HCT116 (cell line): ENCODE data around the gene SMAP2. TPM values are rescaled to one million over a fixed set of nuclear protein-coding genes. Genes with fewer than 3 reads are reported as not detected.
"Not testable (repeated sequence)": the region's sequence is repeated elsewhere in the genome, so short reads cannot be mapped to it uniquely, and the experiment has no call there.

Experiments used
- ATAC-seq: fragments of 200-7000 bp; cut with Tn5 transposase; 2 replicates; pipeline ENCODE4 v1.9.1; 2020; ENCODE audit warnings: mild to moderate bottlenecking, moderate library complexity
- BruUV-seq: library from RNA; stranded (reverse); fragments of 400-500 nt; replicated peaks from 2 replicates; lab custom pipeline; 2021; lab: Mats Ljungman, UMichigan
- CTCF ChIA-PET: fragments of 300-600 bp; sonication (Branson Sonifier 250); formaldehyde crosslinking; loops from one replicate; lab custom pipeline; 2021; ENCODE audit warnings: antibody characterized with exemption; lab: Charles Lee
- POLR2A ChIA-PET: fragments of 300-600, 350-600 bp; sonication (Branson Sonifier 250); formaldehyde crosslinking; loops from one replicate; lab custom pipeline; 2021; ENCODE audit warnings: antibody characterized with exemption; lab: Charles Lee
- RAD21 ChIA-PET, 2 experiments: fragments of 300-600 bp; sonication (Branson Sonifier 250); formaldehyde crosslinking; loops; one replicate each; lab custom pipeline; 2023; ENCODE audit warnings: low total read pairs in 2 of 2; ENCODE audit not compliant: uncharacterized antibody in 2 of 2, unreplicated experiment in 2 of 2, low non-redundant PET in 1 of 2; lab: Charles Lee
- DNase-seq: peaks from one replicate; pipeline ENCODE4 v3.0.0-alpha.2; 2010; ENCODE audit warnings: low read depth, low spot score
- H2AFZ ChIP-seq: fragments of 200-600 bp; shearing (Covaris generic), sonication (generic); 2 replicates; pipeline ENCODE4 v1.6.1; 2017; ENCODE audit warnings: low read depth, mixed run types, mixed read lengths, antibody characterized with exemption, low read length; ENCODE audit not compliant: poor library complexity, severe bottlenecking
- H3K27ac ChIP-seq: 2 replicates; pipeline ENCODE4 v1.5.1; 2012; ENCODE audit warnings: low read depth, low read length
- H3K27me3 ChIP-seq: fragments of 200-600 bp; sonication (generic); 2 replicates; pipeline ENCODE4 v1.6.1; 2016; ENCODE audit warnings: mixed run types, low read length, mixed read lengths; ENCODE audit not compliant: insufficient read depth
- H3K36me3 ChIP-seq, 2 experiments: fragments of 200-500 bp in 1 of 2; fragments of 200-600 bp in 1 of 2; sonication (Bioruptor generic) in 1 of 2; sonication (generic) in 1 of 2; 2 replicates each; pipeline versions ENCODE4 v1.5.1 to v1.6.1; 2014 to 2016; ENCODE audit warnings: low read length in 2 of 2, inconsistent platforms in 1 of 2, mixed read lengths in 1 of 2, mixed run types in 1 of 2; ENCODE audit not compliant: insufficient read depth in 2 of 2, control insufficient read depth in 1 of 2
- H3K4me1 ChIP-seq, 2 experiments: fragments of 200-600 bp in 1 of 2; sonication (generic) in 1 of 2; 2 replicates each; pipeline versions ENCODE4 v1.5.1 to v1.6.1; 2012 to 2017; ENCODE audit warnings: low read length in 2 of 2, inconsistent platforms in 1 of 2, mild to moderate bottlenecking in 1 of 2, mixed read lengths in 1 of 2, mixed run types in 1 of 2, moderate library complexity in 1 of 2; ENCODE audit not compliant: insufficient read depth in 2 of 2, control insufficient read depth in 1 of 2
- H3K4me2 ChIP-seq: fragments of 200-600 bp; sonication (generic); 2 replicates; pipeline ENCODE4 v1.6.1; 2017; ENCODE audit warnings: mixed run types, low read length, mixed read lengths
- H3K4me3 ChIP-seq, 2 experiments: fragments of 200-600 bp in 1 of 2; sonication (generic) in 1 of 2; replicated peaks in 1 of 2; 2 replicates each; pipeline ENCODE4 v1.5.1; 2011 to 2016; ENCODE audit warnings: low read length in 2 of 2, control low read depth in 1 of 2, low read depth in 1 of 2, mild to moderate bottlenecking in 1 of 2, mixed read lengths in 1 of 2, mixed run types in 1 of 2
- H3K79me2 ChIP-seq: fragments of 200-600 bp; sonication (generic); 2 replicates; pipeline ENCODE4 v1.6.1; 2017; ENCODE audit warnings: mild to moderate bottlenecking, mixed run types, low read length, moderate library complexity, mixed read lengths; ENCODE audit not compliant: insufficient read depth
- H3K9ac ChIP-seq: fragments of 200-600 bp; sonication (generic); 2 replicates; pipeline ENCODE4 v1.6.1; 2016; ENCODE audit warnings: low read length, mixed read lengths
- H3K9me2 ChIP-seq: fragments of 200-600 bp; sonication (generic), shearing (Covaris generic); 2 replicates; pipeline ENCODE4 v1.6.1; 2017; ENCODE audit warnings: mixed run types, mild to moderate bottlenecking, moderate library complexity; ENCODE audit not compliant: insufficient read depth
- H3K9me3 ChIP-seq, 2 experiments: fragments of 200-500 bp in 1 of 2; fragments of 200-600 bp in 1 of 2; sonication (Bioruptor generic) in 1 of 2; sonication (generic) in 1 of 2; 2 replicates each; pipeline ENCODE4 v1.6.1; 2014 to 2017; ENCODE audit warnings: low read length in 2 of 2, mixed read lengths in 2 of 2, inconsistent platforms in 1 of 2, low read depth in 1 of 2, mild to moderate bottlenecking in 1 of 2, mixed run types in 1 of 2, moderate library complexity in 1 of 2; ENCODE audit not compliant: control insufficient read depth in 1 of 2, insufficient read depth in 1 of 2
- H4K20me1 ChIP-seq: fragments of 200-600 bp; sonication (generic), shearing (Covaris generic); 2 replicates; pipeline ENCODE4 v1.6.1; 2017; ENCODE audit warnings: mixed run types, mild to moderate bottlenecking, moderate library complexity; ENCODE audit not compliant: insufficient read depth
- EGR1 ChIP-seq: IDR thresholded peaks from 2 replicates; pipeline ENCODE4 v1.6.1; 2012; ENCODE audit warnings: low read depth
- ELF1 ChIP-seq: IDR thresholded peaks from 2 replicates; pipeline ENCODE4 v1.6.1; 2012; ENCODE audit warnings: low read depth, borderline replicate concordance
- EZH2 ChIP-seq: fragments of 200-600 bp; sonication (generic); IDR thresholded peaks from 2 replicates; pipeline ENCODE4 v1.6.1; 2017; ENCODE audit warnings: antibody characterized with exemption, mixed run types
- FOSL1 ChIP-seq: IDR thresholded peaks from 2 replicates; pipeline ENCODE4 v1.6.1; 2012; ENCODE audit warnings: low read depth
- JUND ChIP-seq: IDR thresholded peaks from 2 replicates; pipeline ENCODE4 v1.6.1; 2012
- POLR2A ChIP-seq: IDR thresholded peaks from 2 replicates; pipeline ENCODE4 v1.7.0; 2011; ENCODE audit warnings: borderline replicate concordance; ENCODE audit not compliant: insufficient read depth, insufficient read length; ENCODE audit errors: extremely low read depth
- POLR2AphosphoS5 ChIP-seq: IDR thresholded peaks from 2 replicates; pipeline ENCODE4 v1.6.1; 2011; ENCODE audit warnings: mild to moderate bottlenecking, low read depth, low read length, moderate library complexity
- SIN3A ChIP-seq: IDR thresholded peaks from 2 replicates; pipeline ENCODE4 v1.6.1; 2012; ENCODE audit warnings: low read depth
- SP1 ChIP-seq: IDR thresholded peaks from 2 replicates; pipeline ENCODE4 v1.6.1; 2012; ENCODE audit warnings: low read depth
- SRF ChIP-seq: IDR thresholded peaks from 2 replicates; pipeline ENCODE4 v1.6.1; 2012; ENCODE audit warnings: low read depth
- TCF7L2 ChIP-seq: IDR thresholded peaks from 2 replicates; pipeline ENCODE4 v1.7.0; 2011; ENCODE audit warnings: borderline replicate concordance, inconsistent platforms; ENCODE audit not compliant: insufficient read depth, insufficient read length; ENCODE audit errors: extremely low read depth
- ZFX ChIP-seq: fragments of 450-650 bp; IDR thresholded peaks from 2 replicates; pipeline ENCODE4 v1.6.1; 2017
- ZNF274 ChIP-seq: fragments of 200-500 bp; sonication (Bioruptor generic); IDR thresholded peaks from 2 replicates; pipeline ENCODE4 v1.6.1; 2014; ENCODE audit warnings: mild to moderate bottlenecking, low read depth, low read length, inconsistent platforms
- intact Hi-C: fragments of 100-400 bp; cut with micrococcal nuclease; formaldehyde crosslinking; loops from 2 replicates; pipeline ENCODE4 v1.10.0; 2022
- total RNA-seq: library from RNA; stranded (reverse); gene quantifications from one replicate; pipeline ENCODE4 v1.2.1, GENCODE V29; 2021; ENCODE audit not compliant: unreplicated experiment
- TF ChIP-seq, protein P1 (sequence below): IDR thresholded peaks from 2 replicates; pipeline ENCODE4 v1.6.1; 2012
- TF ChIP-seq, protein P2 (sequence below): IDR thresholded peaks from 2 replicates; pipeline ENCODE4 v1.6.1; 2012; ENCODE audit warnings: low read depth

Gene SMAP2
- total RNA-seq, 1 experiment from 2014 or later: 16.4 TPM

GRCh38 chr1:40388456-40389321 is 15.2 kb downstream of the SMAP2 start:
- H3K27ac ChIP-seq, H3K79me2 ChIP-seq, intact Hi-C loops, H3K27me3 ChIP-seq, RAD21 ChIA-PET, H4K20me1 ChIP-seq, H3K4me1 ChIP-seq, H3K36me3 ChIP-seq, H3K4me2 ChIP-seq, H3K9ac ChIP-seq, DNase-seq, BruUV-seq, H2AFZ ChIP-seq, H3K4me3 ChIP-seq, H3K9me2 ChIP-seq, POLR2A ChIA-PET, H3K9me3 ChIP-seq, ATAC-seq, CTCF ChIA-PET: not testable (repeated sequence)

GRCh38 chr1:40389322-40389803 is 15.8 kb downstream of the SMAP2 start:
- H3K4me3 ChIP-seq: no peak overlapping the region
- H3K79me2 ChIP-seq: 0 out of 2 replicates have a peak, but pooled peaks cover 8% of the 10 kb centered on the region
- CTCF ChIA-PET: no interaction called here
- H2AFZ ChIP-seq: no peak overlapping the region
- TF ChIP-seq SRF: no peak
- TF ChIP-seq ZNF274: no peak
- TF ChIP-seq, protein P1, sequence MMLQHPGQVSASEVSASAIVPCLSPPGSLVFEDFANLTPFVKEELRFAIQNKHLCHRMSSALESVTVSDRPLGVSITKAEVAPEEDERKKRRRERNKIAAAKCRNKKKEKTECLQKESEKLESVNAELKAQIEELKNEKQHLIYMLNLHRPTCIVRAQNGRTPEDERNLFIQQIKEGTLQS: no peak
- TF ChIP-seq, protein P2, sequence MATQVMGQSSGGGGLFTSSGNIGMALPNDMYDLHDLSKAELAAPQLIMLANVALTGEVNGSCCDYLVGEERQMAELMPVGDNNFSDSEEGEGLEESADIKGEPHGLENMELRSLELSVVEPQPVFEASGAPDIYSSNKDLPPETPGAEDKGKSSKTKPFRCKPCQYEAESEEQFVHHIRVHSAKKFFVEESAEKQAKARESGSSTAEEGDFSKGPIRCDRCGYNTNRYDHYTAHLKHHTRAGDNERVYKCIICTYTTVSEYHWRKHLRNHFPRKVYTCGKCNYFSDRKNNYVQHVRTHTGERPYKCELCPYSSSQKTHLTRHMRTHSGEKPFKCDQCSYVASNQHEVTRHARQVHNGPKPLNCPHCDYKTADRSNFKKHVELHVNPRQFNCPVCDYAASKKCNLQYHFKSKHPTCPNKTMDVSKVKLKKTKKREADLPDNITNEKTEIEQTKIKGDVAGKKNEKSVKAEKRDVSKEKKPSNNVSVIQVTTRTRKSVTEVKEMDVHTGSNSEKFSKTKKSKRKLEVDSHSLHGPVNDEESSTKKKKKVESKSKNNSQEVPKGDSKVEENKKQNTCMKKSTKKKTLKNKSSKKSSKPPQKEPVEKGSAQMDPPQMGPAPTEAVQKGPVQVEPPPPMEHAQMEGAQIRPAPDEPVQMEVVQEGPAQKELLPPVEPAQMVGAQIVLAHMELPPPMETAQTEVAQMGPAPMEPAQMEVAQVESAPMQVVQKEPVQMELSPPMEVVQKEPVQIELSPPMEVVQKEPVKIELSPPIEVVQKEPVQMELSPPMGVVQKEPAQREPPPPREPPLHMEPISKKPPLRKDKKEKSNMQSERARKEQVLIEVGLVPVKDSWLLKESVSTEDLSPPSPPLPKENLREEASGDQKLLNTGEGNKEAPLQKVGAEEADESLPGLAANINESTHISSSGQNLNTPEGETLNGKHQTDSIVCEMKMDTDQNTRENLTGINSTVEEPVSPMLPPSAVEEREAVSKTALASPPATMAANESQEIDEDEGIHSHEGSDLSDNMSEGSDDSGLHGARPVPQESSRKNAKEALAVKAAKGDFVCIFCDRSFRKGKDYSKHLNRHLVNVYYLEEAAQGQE: no peak
- TF ChIP-seq EZH2: no peak
- TF ChIP-seq EGR1: no peak
- no peak for TF ChIP-seq ELF1
- TF ChIP-seq ZFX: no peak
- no peak for TF ChIP-seq POLR2A
- TF ChIP-seq SP1: no peak
- TF ChIP-seq POLR2AphosphoS5: no peak
- TF ChIP-seq TCF7L2: no peak
- no peak for TF ChIP-seq JUND
- TF ChIP-seq FOSL1: no peak
- TF ChIP-seq SIN3A: no peak
- no peaks in the 10 kb centered on the region for H3K9me2 ChIP-seq
- DNase-seq (no peak), ATAC-seq (no peak)
- H3K27me3 ChIP-seq: no peaks in the 10 kb centered on the region
- no peak overlapping the region for H3K27ac ChIP-seq
- POLR2A ChIA-PET: no interaction called here
- H3K4me2 ChIP-seq: no peak overlapping the region
- RAD21 ChIA-PET: no interaction called here
- intact Hi-C loops: no loop called here
- no peaks in the 10 kb centered on the region for H3K9me3 ChIP-seq
- no peaks in the 10 kb centered on the region for H3K36me3 ChIP-seq
- H3K4me1 ChIP-seq: no peaks in the 10 kb centered on the region
- H3K9ac ChIP-seq: no peak overlapping the region
- no peaks in the 10 kb centered on the region for H4K20me1 ChIP-seq
- BruUV-seq: no TSS peak
